Right renal cortex interstitium (tissue), 3 donors: ENCODE data around the gene STK32C. TPM values are rescaled to one million over a fixed set of nuclear protein-coding genes. Genes with fewer than 3 reads are reported as not detected.

Experiments used
- DNase-seq, 3 donors: peaks; one replicate each; pipeline ENCODE4 v3.0.0-alpha.2; 2013; ENCODE audit warnings: low read depth in 3 of 3, low spot score in 2 of 3
- polyA plus RNA-seq, 3 donors: library from polyadenylated mRNA; unstranded; fragments of 120-200 nt; gene quantifications; one replicate each; pipeline ENCODE4 v1.2.1, GENCODE V29; 2013; ENCODE audit not compliant: insufficient read length in 3 of 3

The STK32C gene
- polyA plus RNA-seq, 3 donors: 11.3 to 13.5 (median 11.7) TPM

DNA sequence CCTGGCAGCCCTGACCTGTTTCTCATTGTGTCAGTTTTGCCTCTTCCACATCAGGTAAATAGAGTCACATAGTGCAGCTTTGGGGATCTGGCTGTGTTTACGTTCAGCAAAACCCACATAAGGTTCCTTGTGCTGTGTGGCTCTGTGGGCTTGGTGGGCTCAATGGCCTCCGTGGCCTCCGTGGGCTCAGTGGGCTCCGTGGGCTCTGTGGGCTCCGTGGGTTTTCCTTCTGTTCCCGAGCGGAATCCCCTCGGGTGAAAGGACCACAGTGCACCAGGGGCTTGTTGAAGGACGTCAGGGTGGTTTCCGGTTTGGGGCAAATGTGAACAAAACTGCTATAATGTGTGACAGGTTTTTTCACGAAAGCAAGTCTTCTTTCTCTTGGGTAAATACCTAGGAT is 133.5 kb downstream of the STK32C start:
- no peak for DNase-seq

DNA sequence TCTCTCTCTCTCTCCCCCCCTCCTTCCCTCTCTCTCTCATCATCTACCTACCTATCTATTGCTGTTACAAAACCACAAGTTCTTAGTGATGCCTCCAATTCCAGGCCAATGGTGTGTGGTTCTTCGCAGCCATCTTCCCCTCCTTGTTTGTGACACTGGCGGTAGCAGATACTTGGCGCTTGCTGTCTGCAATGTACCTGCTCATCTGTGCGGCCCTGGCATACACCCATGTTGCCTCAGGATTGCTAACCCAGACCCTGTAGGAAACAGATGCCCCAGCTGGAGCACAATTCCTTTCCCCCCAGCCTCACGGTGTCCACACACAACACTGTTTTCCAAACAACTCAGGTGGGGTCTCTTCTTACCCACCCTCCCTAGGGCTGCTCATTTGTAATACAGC is 134.6 kb downstream of the STK32C start:
- DNase-seq: no peak

DNA sequence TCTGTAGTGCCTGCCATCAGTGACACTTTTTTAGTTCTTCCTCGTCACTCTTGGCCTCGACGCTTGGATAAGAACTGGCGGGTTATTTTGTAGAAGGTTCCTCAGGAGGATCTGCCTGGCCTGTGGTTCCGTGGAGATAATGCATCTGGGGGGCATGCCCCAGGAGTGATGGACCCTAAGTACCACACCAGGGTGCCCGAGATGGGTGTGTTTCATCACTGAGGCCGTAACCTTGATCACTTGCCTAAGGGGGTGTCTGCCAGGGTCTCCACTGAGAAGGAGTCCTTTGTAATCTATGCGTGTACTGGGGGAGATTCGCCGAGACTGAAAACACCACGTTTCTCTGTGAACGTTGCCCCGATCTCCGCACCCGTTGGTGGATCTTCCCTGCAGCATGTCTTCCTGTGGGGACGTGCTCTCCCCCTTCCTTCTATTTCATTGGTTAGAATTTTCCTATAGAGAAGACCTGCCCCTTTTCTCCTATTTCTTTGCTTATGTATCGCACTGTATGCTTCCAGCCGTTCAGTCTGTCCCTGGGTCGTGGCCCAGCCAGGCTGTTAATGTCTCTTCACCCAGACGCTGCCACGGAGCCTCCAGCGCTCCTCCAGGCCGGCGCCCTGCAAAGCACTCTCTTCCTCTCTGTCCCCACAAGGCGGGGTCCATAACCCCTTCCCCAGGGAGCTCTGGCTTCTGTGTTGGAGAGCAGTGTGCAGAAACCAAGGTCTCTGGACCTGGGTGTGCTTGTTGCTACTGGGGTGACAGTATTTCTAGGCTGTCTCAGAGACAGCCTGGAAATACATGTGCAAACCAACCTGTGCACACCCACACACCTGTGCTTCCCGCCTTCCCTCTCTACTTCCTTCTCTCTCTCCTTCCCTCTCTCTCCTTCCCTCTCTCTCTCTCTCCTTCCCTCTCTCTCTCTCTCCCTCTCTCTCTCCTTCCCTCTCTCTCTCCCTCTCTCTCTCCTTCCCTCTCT is 135.4 kb downstream of the STK32C start:
- DNase-seq: no peak

DNA sequence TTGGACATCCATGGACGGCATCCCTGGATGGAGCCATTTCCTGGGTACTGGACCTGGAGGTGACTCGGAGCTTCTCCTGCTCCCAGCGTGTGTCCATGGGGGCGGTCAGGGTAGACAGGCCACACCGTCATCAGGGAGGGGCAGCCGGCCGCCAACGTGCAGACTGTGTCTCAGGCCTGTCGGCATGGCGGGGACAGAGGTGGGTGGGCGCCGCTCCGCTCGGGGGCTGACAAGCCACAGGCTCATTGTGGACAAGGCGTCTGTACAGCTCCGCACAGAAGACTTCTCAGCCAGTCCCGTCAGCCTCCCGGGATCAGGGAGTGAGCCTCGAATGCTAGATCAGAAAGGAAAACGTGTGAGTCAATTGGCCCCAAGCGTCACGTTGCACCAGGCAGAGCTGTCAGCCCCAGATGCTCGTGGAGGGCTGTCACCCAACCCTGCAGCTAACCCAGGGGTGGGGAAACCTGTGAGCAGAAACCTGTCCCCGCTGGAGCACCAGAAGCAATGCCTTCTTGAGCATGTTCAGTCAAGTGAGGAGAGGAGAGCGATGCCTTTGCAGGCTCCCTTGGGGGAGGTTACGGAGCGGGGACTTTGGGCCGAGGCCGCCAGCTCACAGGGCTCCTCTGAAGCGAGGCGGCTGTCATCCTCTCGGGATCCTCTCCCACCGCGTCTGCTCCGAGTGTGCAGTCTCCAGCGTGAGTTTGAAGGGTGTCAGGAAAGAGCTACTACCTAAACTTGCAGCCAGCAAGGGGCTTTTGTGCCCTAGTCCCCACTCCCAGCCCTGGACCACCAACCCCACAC is 137.0 kb downstream of the STK32C start:
- DNase-seq: no peak

DNA sequence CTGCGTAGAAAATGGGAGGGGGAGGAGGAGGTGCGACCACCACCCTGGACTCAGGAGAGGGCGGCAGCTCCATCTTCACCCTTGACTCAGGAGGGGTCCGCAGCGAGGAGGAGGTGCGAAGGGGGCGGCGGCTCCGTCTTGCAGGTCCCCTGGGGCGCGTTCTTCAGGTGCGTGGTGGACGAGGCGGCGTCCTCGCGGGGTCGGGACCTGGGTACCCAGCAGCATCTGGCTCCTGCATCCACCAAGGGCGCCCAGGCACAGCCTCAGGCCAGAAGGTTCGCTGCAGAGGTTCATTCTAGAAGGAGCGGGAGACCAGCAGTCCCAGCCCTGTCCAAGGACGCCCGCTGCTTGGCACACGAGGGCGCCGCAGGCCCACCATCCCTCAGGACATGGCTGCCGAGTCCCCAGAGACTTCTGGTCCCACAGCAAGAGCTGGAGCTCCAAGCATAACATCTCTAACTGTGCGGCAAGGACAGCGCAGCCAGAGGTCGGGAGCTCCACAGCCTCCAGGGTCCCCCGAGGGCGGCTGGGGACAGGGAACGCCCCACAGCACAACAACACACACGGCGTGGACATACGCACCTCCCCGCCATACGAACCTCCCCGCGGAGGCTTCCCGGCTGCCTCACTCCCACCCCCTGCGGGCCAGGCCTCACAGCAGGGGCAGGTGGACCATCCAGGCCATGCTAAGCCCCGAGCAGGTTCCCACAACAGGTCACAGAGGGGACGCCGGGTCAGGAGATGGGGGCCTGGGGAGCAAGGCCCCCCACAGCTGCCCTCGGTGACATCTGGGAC is 137.8 kb downstream of the STK32C start:
- no peak for DNase-seq

DNA sequence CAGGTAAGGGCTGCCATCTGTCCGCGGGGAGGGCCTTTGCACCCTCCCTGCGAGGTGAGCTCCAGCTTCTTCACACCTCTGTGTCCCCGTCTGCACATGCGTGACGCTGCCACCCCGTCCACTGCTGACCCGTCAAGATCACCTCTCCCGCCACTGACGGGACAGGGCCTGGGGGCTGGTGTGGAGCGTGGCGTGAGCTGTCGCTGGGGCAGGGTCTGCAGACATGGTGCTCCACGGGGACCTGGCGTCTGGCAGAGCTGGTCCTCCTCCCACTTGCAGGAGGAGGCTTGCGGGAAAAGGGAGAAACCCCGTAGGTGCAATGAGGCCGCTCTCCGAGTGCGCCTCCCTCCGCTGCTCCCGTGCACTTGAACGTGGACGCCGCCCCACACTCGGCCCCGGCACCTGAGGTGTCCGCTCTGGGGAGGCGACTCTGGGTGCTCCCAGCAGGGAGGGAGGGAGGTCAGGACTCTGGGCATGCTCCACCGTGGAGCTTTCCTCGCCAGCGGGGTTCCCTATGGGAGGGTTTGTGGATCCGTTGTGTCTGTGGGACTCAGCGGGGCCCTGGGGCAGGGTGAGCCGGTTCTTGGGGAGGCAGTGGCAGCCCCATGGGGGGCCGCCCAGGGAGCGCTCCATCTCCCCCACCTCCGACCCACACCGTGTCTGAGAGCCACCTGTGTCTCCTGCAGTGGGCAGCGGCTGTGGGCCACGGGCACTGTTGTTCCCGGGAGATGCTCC is 138.6 kb downstream of the STK32C start:
- no peak for DNase-seq

DNA sequence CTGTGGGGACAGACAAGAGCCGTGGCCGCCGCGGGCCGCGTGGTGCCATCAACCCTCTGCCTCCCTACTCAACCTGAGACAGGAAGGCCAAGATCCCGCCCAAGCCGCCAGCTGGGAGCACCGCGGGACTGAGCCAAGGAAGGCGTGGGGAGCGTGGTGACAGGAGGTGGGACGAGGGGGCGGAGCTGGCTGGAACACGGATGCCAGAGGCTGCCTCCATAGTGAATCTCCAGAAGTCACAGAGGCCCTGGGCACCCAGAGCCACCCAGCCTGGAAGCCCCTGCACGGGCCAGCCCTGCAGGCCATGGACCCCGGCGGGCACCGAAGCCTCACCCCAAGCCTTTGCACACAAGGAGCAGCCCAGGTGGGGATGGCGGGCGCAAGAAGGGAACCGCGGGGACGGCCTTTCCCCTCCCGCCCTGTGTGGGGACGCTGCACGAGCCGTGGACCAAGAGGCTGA is 139.1 kb downstream of the STK32C start:
- DNase-seq: no peak

DNA sequence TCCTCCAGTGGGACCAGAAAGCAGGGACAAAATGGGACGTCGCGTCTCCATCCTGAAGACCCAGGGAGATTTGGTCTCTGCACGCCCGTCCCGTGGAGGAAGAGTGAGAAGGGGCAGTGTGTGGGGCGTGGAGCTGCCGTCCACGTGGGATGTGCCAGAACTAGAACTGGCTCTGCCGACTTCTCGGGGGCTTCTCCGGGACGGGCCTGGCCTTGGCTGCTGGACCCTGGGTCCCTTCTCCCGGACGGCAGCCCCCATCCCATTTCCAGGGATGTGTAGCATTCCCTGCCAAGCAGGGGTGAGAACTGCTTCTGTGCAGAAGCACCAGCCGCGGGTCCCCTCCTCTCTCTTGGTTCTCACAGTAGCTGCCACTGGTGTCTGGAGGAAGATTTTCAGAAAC is 139.8 kb downstream of the STK32C start:
- no peak for DNase-seq

DNA sequence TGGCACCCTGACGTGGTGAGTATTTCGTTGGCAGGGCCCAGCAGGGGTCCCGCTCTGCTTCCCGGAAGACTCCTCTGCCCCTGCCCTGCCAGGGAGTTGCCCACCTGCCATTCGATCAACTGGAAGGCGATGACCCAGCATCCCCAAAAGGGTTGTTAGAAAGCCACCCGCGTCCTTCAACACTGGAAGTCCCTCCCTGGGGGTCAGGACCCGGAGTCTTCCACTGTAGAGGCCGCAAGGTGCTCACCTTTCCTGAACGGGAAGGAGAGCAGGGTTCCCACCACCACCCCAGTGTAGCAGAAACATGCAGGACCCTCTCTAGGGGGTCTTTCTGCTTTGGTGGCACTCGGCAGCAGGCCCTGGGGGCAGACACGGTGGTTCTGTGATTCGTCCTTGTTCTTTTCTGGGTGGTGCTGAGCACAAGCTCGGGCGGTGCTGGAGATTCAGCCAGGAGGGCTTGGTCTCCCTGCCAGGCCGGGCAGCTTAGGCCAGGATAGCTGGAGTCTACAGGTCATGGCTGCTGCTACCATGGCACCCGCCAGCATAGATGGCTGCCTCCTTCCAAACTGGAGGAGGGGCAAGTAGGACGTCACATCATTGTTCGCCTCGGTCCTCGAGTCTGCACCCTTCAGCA is 140.6 kb downstream of the STK32C start:
- no peak for DNase-seq

DNA sequence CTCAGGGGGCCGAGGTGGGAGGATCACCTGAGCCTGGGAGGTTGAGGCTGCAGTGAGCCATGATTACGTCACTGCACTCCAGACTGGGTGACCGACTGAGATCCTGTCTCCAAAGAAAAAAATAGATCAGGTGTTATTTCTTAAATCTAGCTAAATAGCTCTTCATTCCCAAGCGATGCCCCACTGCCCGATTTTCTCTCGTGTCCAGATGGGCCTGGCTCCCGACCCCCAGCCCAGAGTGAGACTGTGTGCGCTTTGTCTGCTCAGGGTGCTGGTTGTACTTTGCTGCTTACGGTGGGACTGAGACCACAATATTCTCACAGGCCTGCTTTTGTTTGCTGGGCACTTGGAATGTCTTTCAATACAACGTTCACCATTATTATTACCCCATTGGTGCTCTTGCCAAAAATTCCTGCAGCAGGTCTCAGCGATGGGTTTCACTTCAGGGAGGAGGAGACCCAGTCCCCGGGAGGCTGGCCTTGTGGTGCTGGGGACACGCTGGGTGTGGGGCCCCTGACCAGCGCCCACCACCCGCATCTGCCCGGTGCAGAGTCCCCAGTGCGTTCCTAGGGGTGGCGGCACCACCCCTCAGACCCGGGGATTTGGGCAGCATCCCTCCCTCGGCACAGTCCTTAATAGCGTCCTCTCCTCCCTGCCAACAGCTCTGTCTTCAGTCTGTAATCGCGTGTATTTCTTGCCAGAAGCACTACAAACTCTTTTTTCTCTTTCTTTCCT is 141.4 kb downstream of the STK32C start:
- no peak for DNase-seq

DNA sequence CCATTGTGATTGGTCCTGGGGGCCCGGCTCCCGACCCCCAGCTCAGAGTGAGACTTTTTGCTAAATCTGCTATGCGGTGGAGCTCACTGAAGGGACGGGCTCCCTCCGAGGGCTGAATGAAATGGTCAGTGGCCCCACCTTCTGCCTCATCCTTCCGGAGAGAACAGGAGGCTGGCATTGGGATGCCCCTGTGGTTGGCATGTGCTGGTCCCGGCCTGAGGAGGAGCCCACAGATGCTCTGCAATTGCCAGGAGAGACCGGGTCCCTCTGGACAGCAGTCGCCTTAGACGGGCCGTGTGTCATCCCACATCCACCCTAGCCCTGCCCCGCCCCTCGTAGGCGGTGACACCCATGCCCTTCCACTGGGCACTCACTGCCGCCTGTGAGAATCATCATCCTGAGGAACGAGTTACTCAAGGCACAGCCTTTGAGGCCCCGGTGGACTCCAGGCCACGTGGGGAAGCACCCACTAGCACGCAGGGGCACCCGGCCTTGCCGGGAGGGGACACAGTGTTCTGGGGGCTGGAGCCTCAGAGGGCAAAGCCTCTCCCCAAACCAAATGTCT is 142.3 kb downstream of the STK32C start:
- no peak for DNase-seq

DNA sequence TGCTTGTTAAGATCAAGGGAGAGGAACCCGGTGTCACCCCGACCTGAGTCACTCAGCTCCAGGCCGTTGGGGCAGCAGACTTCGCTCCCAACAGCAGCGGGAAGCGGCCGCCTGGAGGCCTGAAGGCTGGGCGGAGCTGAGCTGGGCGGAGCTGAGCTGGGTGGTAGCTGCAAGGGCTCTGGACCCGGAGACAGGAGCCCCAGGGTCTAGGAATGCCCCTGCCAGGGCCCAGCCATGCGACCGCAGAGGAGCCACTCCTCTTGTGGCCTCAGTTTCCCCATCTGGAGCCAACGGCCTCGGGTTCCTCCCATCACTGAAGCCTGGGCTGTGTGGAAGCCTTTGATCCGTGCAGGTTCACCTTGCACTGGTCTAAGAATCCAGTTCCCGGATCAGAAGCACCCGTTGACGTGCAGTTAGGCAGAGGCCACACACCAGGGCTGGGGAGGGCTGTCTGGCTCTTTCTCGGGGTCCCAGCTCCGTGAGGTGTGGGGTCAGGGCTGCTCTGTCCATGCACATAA is 142.9 kb downstream of the STK32C start:
- DNase-seq: no peak

DNA sequence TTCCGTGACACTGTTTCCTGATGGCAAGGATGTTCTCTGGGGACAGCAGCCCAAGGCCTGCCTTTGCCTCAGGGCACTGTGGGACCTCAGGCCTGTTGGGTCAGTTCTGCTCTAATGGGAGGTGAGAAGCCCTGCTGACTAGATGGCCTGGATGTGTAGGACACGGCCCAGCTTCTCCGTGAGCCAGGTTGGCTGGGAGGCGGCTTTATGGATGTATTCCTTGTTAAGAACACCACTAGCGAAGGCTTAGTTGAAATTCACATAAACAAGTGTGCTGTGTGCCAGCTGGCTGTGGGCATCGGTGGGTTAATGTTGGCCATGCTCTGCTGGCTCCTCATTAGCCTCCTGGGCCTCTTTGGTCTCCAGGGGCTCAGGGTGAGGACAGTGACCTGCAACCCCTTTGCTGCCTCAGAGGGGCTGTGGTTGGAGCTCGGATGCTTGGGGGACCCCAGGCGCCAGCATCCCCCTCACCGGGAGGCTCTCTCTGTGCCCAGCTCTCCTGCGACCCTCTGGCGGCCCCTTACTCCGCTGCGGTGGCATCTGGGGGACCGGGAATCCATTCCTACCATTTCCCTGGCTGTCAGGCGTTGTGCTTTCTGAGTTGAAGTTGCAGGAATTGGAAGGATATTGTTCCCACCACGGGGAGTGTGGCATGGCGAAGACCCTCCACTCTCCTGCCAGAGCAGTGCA is 143.8 kb downstream of the STK32C start:
- DNase-seq: no peak

DNA sequence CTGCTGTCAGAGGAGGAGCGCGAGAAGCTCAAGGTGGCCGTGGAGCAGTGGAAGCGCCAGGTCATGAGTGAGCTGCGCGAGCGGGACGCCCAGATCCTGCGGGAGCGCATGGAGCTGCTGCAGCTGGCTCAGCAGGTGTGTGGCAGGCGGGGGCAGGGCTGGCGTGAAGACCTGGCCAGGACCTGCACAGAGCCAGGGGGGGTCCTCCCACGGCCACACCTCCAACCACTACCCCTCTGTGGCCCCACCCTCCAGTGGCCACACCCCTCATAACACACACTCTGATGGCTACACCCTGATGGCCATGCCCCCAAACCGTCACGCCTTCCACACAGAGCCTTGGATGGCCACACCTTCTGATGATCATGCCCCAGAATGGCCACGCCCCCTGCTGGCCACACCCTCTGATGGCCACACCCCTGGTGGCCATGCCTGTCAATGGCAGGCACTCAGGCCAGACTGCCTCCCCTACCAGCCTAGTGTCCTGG is 144.4 kb downstream of the STK32C start:
- no peak for DNase-seq

DNA sequence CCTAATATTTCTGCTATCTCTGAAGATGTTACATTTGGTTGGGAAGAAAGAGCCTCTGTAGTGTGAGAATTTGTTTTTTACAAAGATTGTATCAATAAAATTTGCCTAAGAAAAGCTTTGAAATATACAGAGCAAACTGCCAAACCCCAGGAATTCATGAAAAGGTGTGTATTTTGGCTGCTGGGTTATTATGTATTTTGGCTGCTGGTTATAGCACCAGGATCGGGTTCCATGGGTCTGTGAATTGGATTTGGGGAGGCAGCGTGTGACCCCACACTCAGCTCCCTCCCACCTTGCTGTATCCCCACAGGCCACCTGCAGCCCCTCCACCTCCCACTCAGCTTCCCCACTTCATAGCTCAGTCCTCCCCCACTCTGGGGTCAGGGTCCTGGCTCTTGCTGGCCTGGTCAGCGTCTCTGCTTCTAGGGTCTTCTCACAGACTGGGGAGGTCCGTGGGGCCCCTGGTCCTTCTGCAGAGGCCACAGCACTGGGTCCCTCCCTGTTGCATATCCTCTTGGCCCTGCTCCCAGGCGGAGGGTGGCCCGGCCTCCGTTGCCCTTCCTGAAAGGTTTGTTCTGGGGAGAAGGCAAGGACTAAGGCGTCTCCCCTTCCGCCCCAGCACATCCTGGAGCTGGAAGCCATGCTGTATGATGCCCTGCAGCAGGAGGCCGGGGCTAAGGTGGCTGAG is 145.0 kb downstream of the STK32C start:
- DNase-seq: no peak

DNA sequence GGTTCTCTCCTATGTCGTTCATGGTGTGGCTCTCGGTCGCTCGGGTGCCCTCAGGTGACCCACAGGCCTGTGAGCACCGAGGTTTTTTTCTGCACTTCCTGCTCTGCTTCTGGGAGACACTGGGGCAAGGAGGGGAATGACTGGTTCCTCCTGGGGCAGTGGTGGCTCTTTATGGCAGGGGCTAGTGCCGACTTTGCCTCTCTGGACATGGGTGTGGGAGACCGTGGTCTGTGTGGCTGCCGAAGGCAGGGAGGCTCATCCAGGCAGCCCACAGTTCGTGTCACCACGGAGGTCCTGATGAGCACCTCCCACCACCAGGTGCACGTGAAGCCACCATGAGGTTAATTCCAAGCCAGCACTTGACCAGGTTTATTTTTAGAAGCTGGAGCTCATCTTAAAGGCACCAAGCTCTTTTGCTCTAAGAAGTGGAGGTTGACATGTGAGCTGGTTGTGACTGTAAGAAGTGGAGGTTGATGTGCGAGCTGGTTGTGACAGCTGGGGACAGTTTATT is 145.7 kb downstream of the STK32C start:
- DNase-seq: no peak
